CD4-positive, alpha-beta T cell treated with Interleukin-4 for 1 hour (primary cell): Measurements from ENCODE around the gene FOXK2.
"Not testable (repeated sequence)": the region's sequence is repeated elsewhere in the genome, so short reads cannot be mapped to it uniquely, and the experiment has no call there.

Experiments used
- DNase-seq, 2 donors: peaks; one replicate each; pipeline ENCODE4 v3.0.0-alpha.2; 2020 to 2022

FOXK2 gene

GRCh38 chr17:82536512-82537201, 17.1 kb downstream of the FOXK2 start:
- DNase-seq, result no peak

GRCh38 chr17:82537228-82537627, 17.7 kb downstream of the FOXK2 start:
- DNase-seq, result peak in 1 of 2 donors; percentile 12

GRCh38 chr17:82539076-82539475, 19.5 kb downstream of the FOXK2 start:
- not testable (repeated sequence) for DNase-seq

DNA sequence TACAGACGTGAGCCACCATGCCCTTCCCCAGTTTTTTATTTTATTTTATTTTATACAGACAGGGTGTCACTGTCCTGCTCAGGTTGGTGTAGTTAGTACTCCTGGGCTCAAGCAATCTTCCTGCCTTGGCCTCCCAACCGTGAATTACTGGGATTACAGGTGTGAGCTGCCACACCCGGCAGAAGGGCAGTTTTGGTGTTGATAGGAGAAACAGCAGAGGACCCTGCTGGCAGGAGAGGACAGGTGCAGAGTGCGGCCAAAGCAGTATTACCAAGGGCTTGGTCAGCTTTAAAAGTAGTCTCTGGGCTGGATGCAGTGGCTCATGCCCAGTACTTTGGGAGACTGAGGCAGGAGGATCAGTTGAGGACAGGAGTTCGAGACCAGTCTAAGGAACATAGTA, 22.9 kb downstream of the FOXK2 start:
- DNase-seq, result no peak

GRCh38 chr17:82544431-82545070, 25.0 kb downstream of the FOXK2 start:
- DNase-seq, result no peak

GRCh38 chr17:82545071-82545462, 25.5 kb downstream of the FOXK2 start:
- no peak for DNase-seq

- no peak for DNase-seq
These were observed 28.4 kb downstream of the FOXK2 start for GRCh38 chr17:82547981-82548380.

DNA sequence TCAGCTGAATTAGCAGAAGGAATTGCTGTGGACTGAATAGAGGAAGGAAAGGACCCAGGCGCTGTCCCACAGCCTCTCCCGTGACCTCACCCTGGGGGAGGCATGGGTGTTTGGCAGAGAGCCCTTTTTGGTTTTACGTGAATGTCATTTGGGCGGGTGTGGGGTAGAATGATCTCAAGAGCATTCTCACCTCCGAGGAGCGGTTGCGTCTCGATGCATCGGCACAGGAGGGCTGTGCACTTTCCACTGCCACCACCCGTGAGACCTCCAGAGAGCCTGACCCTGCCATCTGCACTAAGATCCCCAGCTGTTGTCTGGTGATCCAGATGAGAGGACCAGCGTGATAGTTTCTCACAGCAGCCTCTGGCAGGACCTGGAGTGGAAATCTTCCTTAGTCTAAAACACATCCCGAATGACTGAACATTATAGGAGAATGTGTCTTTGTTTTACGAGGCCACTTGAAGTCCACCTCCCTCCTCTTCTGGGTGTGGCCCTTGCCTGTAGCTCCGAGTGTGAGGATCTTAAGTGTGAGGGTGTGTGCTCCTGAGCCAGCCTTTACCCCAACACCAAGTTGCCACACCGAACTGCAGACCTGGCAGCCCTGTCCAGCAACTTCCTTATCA, 29.3 kb downstream of the FOXK2 start:
- peak; percentile 11 to 26 for DNase-seq

DNA sequence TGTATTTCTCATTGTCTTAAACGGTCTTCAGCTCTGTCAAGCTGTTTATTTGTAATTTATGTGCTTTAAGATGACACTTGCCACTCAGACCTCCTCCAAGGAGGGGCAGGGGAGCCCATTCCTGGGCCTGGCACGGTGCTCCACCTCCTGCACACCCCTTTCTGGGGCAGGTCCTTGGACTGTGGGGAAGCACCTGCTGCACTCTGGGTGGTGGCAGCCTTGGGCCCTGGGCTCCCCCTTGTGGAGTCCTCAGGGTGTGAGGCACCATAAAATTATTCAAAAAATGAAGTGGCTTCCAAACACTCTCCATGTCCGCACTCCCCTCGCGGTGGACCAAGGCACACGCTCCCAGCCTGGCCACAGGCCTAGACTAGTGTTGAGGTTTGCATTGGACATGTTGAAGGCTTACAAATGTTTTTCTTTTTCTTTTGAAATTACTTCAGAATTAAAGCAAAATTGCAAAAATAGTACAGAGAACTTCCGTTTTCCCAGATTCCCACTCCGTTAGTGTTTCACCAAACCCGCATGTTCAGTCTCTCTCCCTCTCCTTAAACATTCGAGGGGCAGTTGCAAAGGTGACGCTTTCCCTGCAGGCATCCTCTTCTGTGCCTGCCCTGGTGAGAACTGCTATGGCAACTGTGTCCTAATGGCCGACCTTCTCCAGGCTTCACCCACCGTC, 32.4 kb downstream of the FOXK2 start:
- peak; percentile 77 to 79 for DNase-seq

GRCh38 chr17:82552580-82552979, 33.0 kb downstream of the FOXK2 start:
- DNase-seq, result no peak

GRCh38 chr17:82553210-82553930, 33.8 kb downstream of the FOXK2 start:
- DNase-seq, result no peak

DNA sequence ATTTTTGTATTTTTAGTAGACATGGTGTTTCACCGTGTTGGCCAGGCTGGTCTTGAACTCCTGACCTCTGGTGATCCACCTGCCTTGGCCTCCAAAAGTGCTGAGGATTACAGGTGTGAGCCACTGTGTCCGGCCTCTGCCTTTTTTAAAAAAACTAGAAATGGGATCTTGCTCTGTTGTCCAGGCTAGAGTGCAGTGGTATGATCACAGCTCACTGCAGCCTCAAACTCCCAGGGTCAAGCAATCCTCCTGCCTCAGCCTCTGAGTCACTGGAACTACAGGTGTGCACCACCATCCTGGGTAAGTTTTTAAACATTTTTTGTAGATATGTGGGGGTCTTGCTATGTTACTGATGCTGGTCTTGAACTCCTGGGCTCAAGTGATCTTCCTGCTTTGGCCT, 38.0 kb downstream of the FOXK2 start:
- not testable (repeated sequence) for DNase-seq

DNA sequence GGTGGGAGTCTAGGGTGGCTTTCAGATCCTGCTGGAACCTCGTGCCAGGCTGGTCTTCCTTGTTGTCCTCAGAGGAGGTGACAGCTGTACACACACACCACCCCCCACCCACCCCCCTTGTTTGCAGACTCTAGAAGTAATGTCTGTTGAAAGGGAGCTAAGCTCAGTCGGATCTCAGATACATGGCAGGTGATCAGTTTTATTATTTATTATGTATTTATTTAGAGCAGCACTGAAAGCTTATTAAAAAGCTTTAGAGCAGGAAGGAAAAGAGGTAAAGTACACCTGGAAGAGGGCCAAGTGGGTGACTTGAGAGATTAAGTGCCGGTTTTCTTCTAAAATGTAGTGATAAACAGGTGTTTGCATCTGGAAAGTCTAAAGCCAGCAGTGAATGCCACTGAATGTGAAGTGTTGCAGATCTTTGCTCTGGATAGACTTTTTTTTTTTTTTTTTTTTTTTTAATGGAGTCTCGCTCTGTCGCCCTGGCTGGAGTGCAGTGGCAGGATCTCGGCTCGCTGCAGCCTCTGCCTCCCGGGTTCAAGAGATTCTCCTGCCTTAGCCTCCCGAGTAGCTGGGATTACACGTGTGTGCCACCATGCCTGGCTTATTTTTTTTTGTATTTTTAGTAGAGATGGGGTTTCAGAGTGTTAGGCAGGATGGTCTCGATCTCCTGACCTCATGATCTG, 40.2 kb downstream of the FOXK2 start:
- no peak for DNase-seq

DNA sequence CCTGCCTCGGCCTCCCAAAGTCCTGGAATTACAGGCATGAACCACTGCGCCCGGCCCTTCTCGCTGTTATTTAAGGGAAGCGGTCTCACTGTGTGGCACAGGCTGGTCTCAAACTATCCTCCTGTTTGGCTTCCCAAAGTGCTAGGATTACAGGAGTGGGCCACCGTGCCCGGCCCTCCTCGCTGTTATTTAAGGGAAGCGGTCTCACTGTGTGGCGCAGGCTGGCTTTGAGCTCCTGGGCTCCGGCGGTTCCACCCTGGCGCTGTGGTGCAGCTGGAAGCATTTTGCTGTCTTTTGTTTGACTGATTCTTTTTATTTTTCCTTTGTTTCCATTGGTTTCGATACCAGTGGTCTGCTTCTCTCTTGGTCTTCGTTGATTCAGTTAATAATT, 40.7 kb downstream of the FOXK2 start:
- DNase-seq, result no peak

- DNase-seq, result no peak
These were observed 41.4 kb downstream of the FOXK2 start for GRCh38 chr17:82560802-82561428.

- no peak for DNase-seq
These were observed 42.0 kb downstream of the FOXK2 start for GRCh38 chr17:82561429-82562035.

- DNase-seq, result not testable (repeated sequence)
These were observed 43.2 kb downstream of the FOXK2 start for GRCh38 chr17:82562718-82563220.

- DNase-seq, result no peak
These were observed 43.8 kb downstream of the FOXK2 start for GRCh38 chr17:82563318-82563717.

DNA sequence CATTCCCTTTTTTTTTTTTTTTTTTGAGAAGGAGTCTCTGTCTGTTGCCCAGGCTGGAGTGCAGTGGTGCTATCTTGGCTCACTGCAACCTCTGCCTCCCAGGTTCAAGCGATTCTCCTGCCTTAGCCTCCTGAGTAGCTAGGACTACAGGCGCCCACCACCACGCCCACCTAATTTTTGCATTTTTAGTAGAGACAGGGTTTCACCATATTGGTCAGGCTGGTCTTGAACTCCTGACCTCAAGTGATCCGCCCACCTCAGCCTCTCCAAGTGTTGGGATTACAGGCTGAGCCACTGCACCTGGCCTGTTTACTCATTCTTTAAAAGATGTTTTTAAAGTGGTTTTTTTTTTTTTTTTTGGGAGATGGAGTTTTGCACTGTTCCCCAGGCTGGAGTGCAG, 44.2 kb downstream of the FOXK2 start:
- not testable (repeated sequence) for DNase-seq

DNA sequence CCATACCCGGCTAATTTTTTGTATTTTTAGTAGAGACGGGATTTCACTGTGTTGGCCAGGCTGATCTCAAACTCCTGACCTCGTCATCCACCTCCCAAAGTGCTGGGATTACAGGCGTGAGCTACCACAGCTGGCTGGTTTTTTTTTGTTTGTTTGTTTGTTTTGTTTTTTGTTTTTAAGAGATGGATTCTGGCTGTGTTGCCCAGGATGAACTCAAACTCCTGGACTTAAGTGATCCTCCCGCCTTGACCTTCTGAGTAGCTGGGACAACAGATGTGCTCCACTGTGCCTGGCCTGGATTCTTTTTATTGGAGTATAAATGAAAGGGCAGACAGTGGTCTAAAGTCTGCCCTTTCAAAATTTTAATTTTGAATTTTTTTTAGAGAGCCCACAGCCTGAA, 44.7 kb downstream of the FOXK2 start:
- DNase-seq, result no peak

DNA sequence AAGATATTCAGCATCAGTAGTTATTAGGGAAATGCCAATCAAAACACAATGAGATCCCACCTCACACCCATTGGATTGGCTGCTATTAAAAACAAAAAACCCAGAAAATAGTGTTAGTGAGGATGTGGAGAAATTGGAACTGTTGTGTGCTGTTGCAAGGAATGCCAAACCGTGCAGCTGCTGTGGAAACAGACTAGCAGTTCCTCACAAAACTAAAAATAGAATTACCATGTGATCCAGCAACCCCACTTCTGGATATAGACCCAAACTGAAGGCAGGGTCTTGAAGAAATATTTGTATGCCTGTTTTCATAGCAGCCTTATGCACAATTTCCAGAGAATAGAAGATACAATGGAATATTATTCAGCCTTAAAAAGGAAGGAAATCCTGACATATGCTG, 46.0 kb downstream of the FOXK2 start:
- no peak for DNase-seq
